COR-L47 (cell line): ENCODE data around the gene KIF1C.
A peak's percentile ranks its signal among the peaks of the same experiment; 100 is the strongest.
"Not testable (repeated sequence)": the region's sequence is repeated elsewhere in the genome, so short reads cannot be mapped to it uniquely, and the experiment has no call there.

Source experiments
- DNase-seq: peaks from one replicate; lab custom pipeline; 2025; lab: John Stamatoyannopoulos, UW

Gene KIF1C

GRCh38 chr17:5002121-5002788 is 4.5 kb downstream of the KIF1C start:
- DNase-seq = no peak

- DNase-seq = no peak
Measured at GRCh38 chr17:5003214-5003867, 5.6 kb downstream of the KIF1C start.

DNA sequence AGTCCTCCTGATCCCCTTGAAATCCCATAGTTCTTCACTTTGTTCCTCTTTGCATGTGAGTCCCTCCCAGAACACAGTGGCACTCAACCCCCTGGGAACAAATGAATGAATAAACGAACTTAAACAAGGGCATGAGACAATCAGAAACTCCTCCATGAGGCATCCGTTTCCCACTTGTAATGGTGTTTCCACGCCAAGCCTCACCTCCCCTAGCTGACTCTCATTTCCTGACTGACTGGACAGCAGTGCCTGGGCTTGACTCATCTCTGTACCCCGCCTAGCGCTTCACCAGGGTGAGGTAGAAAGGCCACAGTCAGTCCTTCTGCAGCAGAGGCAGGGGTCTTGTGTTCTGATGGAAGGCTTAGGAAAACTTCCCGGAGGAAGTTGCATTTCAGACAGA is 14.2 kb downstream of the KIF1C start:
- DNase-seq = no peak

GRCh38 chr17:5014357-5014756 is 16.6 kb downstream of the KIF1C start:
- DNase-seq = no peak

GRCh38 chr17:5019475-5019956 is 21.8 kb downstream of the KIF1C start:
- DNase-seq = no peak

- DNase-seq = no peak
Measured at GRCh38 chr17:5020502-5021023, 22.8 kb downstream of the KIF1C start.

- no peak for DNase-seq
Measured at GRCh38 chr17:5022171-5022711, 24.5 kb downstream of the KIF1C start.

GRCh38 chr17:5023588-5024147 is 25.9 kb downstream of the KIF1C start:
- no peak for DNase-seq

DNA sequence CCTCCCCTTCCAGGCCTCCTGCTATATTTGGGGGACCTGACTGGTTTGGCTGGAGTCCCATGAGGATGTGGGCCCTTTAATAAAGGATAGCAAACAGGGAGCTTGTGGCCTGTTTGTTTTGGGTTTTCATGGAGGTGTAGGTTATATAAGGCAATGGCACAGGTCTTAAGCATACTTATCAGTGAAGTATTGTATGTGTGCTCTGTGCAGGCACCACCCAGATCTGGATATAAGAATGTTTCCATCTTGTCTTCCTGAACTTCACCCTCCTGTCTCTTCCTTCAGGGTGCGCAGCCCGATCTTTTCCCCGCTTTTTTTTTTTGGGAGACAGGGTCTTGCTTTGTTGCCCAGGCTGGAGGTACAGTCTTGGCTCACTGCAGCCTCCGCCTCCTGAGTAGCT is 26.9 kb downstream of the KIF1C start:
- DNase-seq = no peak

GRCh38 chr17:5027299-5027698 is 29.5 kb downstream of the KIF1C start:
- no peak for DNase-seq

DNA sequence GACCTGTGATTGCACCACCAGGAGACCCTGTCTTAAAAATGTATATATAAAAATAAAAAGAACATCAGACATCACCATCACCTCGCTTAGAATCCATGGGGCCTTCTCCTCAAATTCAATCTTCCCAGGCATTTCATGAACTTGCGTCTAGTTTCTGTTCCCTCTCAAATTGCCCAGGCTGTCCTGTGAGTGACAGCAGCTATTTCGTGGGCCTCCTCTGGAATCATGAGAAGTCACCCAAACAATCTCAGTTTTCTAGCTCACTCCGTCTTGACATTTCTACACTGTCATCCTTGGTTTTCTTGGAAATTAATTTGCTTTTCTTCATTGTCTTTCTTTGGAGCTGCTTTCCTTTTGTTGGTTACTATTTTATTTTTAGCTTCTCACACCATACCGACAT is 30.2 kb downstream of the KIF1C start:
- DNase-seq = no peak

DNA sequence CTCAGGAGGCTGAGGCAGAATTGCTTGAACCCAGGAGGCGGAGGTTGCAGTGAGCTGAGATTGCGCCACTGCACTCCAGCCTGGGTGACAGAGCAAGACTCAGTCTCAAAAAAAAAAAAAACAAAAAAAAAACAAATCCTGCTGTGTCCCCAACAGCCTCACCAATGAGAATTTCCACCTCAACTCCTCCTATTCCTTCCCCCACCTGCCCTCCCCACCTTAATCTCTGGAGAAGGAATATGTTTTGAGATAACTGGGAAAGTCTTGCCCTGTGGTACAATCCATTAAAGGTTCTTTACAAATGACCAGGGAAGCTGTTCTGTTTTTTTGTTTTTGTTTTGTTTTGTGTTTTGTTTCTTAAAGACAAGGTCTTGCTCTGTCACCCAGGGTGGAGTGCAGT is 32.4 kb downstream of the KIF1C start:
- DNase-seq = not testable (repeated sequence)

DNA sequence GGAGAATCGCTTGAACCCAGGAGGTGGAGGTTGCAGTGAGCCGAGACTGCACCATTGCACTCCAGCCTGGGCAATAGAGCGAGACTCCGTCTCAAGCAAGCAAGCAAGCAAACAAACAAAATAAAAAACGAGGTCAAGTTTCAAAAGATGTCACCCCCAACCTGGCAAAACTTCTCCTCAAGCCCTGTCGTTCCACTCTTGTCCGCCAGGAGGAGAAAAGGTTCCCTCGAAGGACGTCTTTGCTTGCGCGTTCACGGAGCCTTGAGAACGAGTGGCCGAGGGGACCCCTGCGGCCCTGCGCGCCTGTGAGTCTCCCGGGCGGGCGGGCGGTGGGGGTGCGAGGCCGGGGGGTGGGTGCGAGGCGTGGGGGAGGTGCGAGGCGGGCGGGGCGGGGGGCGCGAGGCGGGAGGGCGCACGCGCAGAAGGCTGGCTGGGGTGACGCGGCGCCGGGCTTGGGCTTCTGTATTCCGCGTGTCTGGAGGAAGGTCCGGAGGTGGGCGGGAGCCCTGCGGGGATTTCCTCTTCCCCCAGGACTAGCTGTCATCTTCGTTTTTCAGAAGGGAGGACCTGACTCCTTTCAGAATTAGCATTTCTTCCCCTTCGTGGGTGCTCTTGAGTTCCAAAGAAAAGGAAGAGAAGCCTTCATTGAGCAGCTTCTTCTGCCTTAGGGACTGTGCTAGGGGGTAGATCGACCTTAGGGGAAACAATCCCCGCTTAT is 33.8 kb downstream of the KIF1C start:
- peak; percentile 71 for DNase-seq

DNA sequence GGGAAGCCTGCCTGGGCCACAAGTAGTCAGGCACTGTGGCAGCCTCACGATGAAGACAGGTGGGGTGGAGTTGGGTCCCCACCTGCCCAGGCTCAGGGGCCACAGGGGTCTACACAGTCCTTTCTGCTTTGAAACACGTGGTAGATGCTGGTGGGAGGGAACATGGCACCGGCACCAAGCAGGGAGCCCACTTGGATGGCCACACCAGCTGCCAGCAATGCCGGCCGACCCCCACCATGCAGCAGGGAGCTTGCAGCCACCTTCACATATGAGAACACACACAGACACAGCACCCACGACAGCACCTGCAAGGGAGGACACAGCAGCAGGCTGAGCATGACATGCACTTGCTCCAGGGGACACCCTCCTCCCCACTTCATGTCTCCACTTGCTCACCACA is 35.1 kb downstream of the KIF1C start:
- no peak for DNase-seq

DNA sequence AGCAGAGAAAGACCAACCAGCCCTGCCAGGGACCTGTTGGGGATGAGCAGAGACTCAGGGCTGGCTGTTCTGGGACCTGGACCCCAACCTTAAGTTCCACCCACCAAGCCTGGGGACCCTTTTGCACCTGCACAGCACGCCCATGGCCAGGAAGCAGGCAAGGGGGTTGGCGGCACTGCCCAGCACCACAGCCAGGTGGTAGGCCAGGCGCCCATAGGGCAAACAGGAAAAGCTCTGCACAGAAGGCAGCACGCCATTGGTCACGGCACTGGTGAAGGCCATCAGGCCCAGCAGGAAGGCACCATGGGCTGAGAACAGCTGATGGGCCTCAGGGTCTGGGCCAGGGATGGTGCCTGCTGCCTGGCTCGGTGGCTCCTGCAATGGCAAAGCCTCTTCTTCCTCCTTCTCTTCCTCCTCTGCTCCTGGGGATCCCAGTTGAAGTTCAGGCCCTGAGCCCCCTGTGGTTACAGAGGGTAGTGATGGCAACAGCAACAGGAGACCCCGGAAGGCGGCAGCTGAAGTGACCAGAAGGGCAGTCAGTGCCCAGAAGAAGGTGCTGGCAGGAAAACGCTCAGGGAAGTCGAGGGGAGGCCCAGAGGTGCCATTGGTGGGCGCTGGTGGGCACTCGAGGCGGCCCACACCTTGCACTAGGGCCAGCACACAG is 35.7 kb downstream of the KIF1C start:
- DNase-seq = no peak

GRCh38 chr17:5034063-5034462 is 36.3 kb downstream of the KIF1C start:
- no peak for DNase-seq

- no peak for DNase-seq
Measured at GRCh38 chr17:5034651-5035050, 36.9 kb downstream of the KIF1C start.

DNA sequence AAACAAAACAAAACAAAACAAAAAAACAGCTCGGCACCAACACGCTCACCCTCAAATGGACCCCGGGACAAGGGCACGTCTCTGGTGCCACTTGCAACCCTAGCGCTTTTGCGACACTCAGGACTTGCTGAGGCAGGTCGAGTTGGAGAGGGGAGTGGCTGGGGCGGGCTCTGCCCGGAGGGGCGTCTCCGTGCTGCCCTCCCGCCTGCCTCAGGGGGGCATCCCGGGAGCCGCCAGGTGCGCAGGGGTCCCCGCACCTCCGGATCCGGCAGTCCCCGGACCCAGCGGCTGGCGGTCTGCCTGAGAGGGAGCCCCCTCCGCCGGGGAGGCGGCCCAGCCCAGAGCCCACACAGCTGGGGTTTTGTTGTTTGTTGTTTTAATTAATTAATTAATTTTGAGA is 37.6 kb downstream of the KIF1C start, which contains the start of gene SLC52A1:
Gene SLC52A1, minus strand, starts transcription at position 112 of the 400 bp plus-strand sequence. CDS start 820 bp downstream, outside the sequence.
- DNase-seq = no peak

- DNase-seq = no peak
Measured at GRCh38 chr17:5042157-5043022, 44.6 kb downstream of the KIF1C start.

DNA sequence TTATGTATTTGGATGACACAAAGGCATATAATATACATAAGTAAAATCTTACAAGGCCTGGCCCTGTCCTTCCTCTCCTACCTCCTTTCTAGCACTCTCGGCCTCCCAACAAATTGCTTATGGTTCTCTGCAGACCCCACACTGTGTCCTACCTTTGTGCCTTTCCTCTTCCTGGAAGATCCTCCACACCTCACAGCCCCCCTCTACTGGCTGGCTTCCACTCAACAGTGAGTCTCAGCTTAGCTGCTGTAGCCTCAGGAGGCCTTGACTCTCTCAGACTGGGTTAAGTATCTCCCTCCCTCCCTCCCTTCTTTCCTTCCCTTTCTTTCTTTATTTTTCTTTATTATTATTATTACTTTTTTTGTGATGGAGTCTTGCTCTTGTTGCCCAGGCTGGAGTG is 45.8 kb downstream of the KIF1C start:
- DNase-seq = no peak

DNA sequence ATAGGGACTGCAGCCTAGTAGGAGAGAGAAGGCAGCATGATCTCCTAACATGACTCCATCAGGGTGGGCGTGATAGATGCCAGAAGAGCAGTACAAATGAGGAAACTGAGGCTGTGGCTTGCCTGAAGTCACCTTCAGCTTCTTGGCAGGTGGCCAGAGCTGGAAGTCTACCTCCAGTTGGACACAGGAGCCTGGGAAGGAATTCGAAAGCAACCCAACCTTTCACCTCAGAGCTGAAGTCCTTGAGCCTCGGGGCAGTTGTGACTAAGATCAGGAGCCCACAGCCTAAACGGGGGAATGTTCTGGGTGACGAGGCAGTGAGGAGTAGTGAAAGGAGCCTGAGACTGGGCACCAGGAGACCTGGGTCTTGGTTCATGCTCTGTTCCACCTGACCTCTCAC is 46.9 kb downstream of the KIF1C start:
- DNase-seq = no peak
